ENCODE data around the gene HSPBP1. TPM values are rescaled to one million over a fixed set of nuclear protein-coding genes. Genes with fewer than 3 reads are reported as not detected.
A peak's percentile ranks its signal among the peaks of the same experiment; 100 is the strongest.

Gene HSPBP1
- total and polyA plus RNA-seq, 4 donors: 9.4 to 31.6 (median 13.5) TPM

DNA sequence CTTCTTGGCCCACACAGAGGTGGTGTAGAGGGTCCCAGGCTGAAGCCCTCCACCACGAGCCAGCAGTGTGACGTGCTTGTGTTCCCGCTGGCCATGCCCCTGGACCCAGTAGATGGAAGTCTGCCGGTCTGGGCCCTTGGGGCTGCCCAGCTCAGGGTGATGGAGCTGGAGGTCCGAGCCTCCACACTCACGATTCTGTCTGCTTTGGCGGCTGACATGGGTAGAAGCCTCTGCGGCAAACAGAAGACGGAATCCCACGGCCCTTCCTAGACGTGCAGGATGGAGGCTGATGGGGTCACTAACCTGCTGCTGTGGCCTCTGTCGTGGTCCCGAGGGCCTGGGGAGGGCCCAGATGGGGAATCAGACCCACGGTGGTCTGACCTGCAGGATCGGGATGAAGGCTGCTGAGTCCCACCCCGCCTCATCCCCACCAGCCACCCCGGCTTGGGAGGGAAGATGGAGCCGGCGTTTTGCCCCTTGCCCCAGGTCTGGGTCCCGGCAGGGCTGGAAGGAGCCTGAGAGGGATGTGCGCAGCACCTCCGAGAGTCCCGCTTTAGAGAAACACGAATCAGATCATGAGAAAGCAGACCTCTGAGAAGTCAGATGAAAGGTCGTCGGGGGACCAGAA is 55.8 kb downstream of the HSPBP1 start:
- TF ChIP-seq RXRA (IDR thresholded peaks at IDR 0.05) (no peak), RAD21 (IDR thresholded peaks at IDR 0.05) (no peak), YY1 (IDR thresholded peaks at IDR 0.05) (no peak)
- Histone ChIP-seq H3K27me3 (ENCODE audit: control insufficient read depth in 4 of 4, insufficient read depth in 4 of 4, low read length in 3 of 4) (no peaks in the 10 kb centered on the region), H3K4me1 (ENCODE audit: control insufficient read depth in 4 of 4, insufficient read depth in 4 of 4, low read length in 3 of 4) (peaks cover 2 to 18% (median 15%) of the 10 kb centered on the region in 4 donors), H3K27ac (ENCODE audit: low read depth in 1 of 2, low read length in 2 of 2) (no peak overlapping the region), H3K9me3 (ENCODE audit: control insufficient read depth in 4 of 4, low read length in 3 of 4) (no peaks in the 10 kb centered on the region), H3K4me3 (ENCODE audit: low read depth in 1 of 3, low read length in 3 of 3) (no peak overlapping the region), H3K9ac (ENCODE audit: low read depth in 1 of 2, low read length in 2 of 2) (no peak overlapping the region), H3K36me3 (ENCODE audit: control insufficient read depth in 4 of 4, insufficient read depth in 3 of 4, low read depth in 1 of 4, low read length in 3 of 4) (peaks cover 0 to 4% (median 1%) of the 10 kb centered on the region in 4 donors)
- DNase-seq (ENCODE audit: low spot score): no peak
- WGBS: 83% methylated on average over 26 of the region's 26 CpGs

DNA sequence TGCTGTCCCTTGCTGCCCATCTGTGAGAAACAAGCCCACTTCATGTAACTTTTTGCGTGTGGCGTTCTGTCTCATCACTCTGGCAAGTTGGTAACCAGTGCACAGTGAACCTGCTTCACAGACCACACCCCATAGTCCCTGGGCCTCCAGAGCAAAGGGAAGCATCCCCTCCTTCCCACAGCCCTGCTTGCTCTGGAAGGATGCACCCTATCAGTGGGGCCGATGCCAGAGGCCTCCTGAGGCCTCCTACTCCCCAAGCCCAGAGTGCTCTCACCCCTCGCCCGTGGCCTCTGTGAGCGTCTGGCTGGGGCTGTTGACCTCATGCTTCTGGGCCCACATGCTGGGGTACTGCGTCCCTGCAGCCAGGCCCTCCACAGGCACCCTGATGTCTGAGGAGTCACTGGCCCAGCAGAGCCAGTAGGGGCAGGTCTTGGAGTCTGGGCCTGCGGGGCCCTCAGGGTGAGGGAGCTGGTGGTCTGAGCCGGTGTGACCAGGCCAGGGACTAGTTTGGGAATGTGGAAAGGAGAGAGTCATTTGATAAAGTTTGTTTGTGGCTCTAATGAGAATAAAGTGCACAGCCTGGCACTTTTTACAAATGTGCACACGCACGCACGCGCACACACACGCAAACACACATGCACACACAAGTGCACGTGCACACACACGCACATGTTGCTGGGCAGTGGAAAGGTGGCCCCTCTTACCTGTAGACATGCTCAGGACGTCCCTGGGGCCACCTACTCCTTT is 56.4 kb downstream of the HSPBP1 start:
- peak in 1 of 2 donors; percentile 36 for TF ChIP-seq RXRA (IDR thresholded peaks at IDR 0.05)
- TF ChIP-seq RAD21 (IDR thresholded peaks at IDR 0.05): no peak
- Histone ChIP-seq H3K9ac (ENCODE audit: low read depth in 1 of 2, low read length in 2 of 2) (no peak overlapping the region), H3K36me3 (ENCODE audit: control insufficient read depth in 4 of 4, insufficient read depth in 3 of 4, low read depth in 1 of 4, low read length in 3 of 4) (peaks cover 0 to 4% (median 1%) of the 10 kb centered on the region in 4 donors), H3K9me3 (ENCODE audit: control insufficient read depth in 4 of 4, low read length in 3 of 4) (no peaks in the 10 kb centered on the region), H3K27ac (ENCODE audit: low read depth in 1 of 2, low read length in 2 of 2) (no peak overlapping the region), H3K27me3 (ENCODE audit: control insufficient read depth in 4 of 4, insufficient read depth in 4 of 4, low read length in 3 of 4) (no peaks in the 10 kb centered on the region), H3K4me1 (ENCODE audit: control insufficient read depth in 4 of 4, insufficient read depth in 4 of 4, low read length in 3 of 4) (peaks cover 2 to 11% (median 9%) of the 10 kb centered on the region in 4 donors), H3K4me3 (ENCODE audit: low read depth in 1 of 3, low read length in 3 of 3) (no peak overlapping the region)
- DNase-seq (ENCODE audit: low spot score): no peak
- 80% methylated on average over 17 of the region's 17 CpGs for WGBS

DNA sequence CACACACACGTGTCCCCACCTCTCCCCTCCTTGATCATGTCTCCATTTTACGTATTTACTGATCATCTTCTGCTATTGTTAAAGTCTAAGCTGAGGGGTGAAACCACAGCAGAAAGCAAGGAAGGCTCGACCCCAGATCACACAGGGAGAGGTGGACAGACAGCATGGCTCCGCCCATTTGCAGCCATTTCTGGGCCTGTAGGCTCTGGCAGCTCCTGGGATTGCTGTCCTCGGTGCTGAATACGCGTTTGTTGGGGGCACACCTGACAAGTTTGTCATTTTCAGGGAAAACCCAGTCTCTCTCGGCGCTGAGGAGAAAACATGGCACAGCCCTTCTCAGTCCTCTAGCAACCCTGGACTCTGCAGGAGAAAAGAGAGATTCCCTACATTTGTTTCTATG is 59.4 kb downstream of the HSPBP1 start:
- no peak for DNase-seq (ENCODE audit: low spot score)
- no peaks in the 10 kb centered on the region for H3K36me3 ChIP-seq (ENCODE audit: control insufficient read depth in 4 of 4, insufficient read depth in 3 of 4, low read depth in 1 of 4, low read length in 3 of 4)
- no peaks in the 10 kb centered on the region for H3K9me3 ChIP-seq (ENCODE audit: control insufficient read depth in 4 of 4, low read length in 3 of 4)
- no peak overlapping the region for H3K9ac ChIP-seq (ENCODE audit: low read depth in 1 of 2, low read length in 2 of 2)
- 85% methylated on average over 9 of the region's 9 CpGs for WGBS
- H3K27me3 ChIP-seq (ENCODE audit: control insufficient read depth in 4 of 4, insufficient read depth in 4 of 4, low read length in 3 of 4): no peaks in the 10 kb centered on the region
- TF ChIP-seq, protein P1, sequence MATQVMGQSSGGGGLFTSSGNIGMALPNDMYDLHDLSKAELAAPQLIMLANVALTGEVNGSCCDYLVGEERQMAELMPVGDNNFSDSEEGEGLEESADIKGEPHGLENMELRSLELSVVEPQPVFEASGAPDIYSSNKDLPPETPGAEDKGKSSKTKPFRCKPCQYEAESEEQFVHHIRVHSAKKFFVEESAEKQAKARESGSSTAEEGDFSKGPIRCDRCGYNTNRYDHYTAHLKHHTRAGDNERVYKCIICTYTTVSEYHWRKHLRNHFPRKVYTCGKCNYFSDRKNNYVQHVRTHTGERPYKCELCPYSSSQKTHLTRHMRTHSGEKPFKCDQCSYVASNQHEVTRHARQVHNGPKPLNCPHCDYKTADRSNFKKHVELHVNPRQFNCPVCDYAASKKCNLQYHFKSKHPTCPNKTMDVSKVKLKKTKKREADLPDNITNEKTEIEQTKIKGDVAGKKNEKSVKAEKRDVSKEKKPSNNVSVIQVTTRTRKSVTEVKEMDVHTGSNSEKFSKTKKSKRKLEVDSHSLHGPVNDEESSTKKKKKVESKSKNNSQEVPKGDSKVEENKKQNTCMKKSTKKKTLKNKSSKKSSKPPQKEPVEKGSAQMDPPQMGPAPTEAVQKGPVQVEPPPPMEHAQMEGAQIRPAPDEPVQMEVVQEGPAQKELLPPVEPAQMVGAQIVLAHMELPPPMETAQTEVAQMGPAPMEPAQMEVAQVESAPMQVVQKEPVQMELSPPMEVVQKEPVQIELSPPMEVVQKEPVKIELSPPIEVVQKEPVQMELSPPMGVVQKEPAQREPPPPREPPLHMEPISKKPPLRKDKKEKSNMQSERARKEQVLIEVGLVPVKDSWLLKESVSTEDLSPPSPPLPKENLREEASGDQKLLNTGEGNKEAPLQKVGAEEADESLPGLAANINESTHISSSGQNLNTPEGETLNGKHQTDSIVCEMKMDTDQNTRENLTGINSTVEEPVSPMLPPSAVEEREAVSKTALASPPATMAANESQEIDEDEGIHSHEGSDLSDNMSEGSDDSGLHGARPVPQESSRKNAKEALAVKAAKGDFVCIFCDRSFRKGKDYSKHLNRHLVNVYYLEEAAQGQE (IDR thresholded peaks at IDR 0.05): peak; percentile 90
- TF ChIP-seq, protein P2, sequence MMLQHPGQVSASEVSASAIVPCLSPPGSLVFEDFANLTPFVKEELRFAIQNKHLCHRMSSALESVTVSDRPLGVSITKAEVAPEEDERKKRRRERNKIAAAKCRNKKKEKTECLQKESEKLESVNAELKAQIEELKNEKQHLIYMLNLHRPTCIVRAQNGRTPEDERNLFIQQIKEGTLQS (IDR thresholded peaks at IDR 0.05): no peak
- TF ChIP-seq GABPA (IDR thresholded peaks at IDR 0.05 in 1 of 2, conservative IDR thresholded peaks at IDR 0.05 in 1 of 2) (no peak), RAD21 (IDR thresholded peaks at IDR 0.05) (no peak), NR2F2 (IDR thresholded peaks at IDR 0.05) (no peak)
- no peak overlapping the region for H3K27ac ChIP-seq (ENCODE audit: low read depth in 1 of 2, low read length in 2 of 2)
- no peak overlapping the region for H3K4me3 ChIP-seq (ENCODE audit: low read depth in 1 of 3, low read length in 3 of 3)
- H3K4me1 ChIP-seq (ENCODE audit: control insufficient read depth in 4 of 4, insufficient read depth in 4 of 4, low read length in 3 of 4): peaks cover 2 to 10% (median 9%) of the 10 kb centered on the region in 4 donors
